COLO668 (cell line): ENCODE results near the gene RNF181.
A peak's percentile ranks its signal among the peaks of the same experiment; 100 is the strongest.
"Not testable (repeated sequence)": the region's sequence is repeated elsewhere in the genome, so short reads cannot be mapped to it uniquely, and the experiment has no call there.

ENCODE experiments used
- DNase-seq: peaks from one replicate; lab custom pipeline; 2025; ENCODE audit not compliant: unreplicated experiment; lab: John Stamatoyannopoulos, UW

Gene RNF181

GRCh38 chr2:85611705-85612587 is 16.4 kb downstream of the RNF181 start, which contains the start of gene C2orf68:
Gene C2orf68, minus strand, starts transcription at chr2:85612066. Its CDS starts 82 bp downstream, at chr2:85611984.
- peak; percentile 93 for DNase-seq

GRCh38 chr2:85613717-85614515 is 18.4 kb downstream of the RNF181 start:
- no peak for DNase-seq

GRCh38 chr2:85614757-85615156 is 19.2 kb downstream of the RNF181 start:
- not testable (repeated sequence) for DNase-seq

- no peak for DNase-seq
These were observed 19.8 kb downstream of the RNF181 start for GRCh38 chr2:85615413-85615728.

GRCh38 chr2:85617723-85618122 is 22.2 kb downstream of the RNF181 start:
- DNase-seq, result not testable (repeated sequence)

GRCh38 chr2:85619617-85620016 is 24.1 kb downstream of the RNF181 start:
- no peak for DNase-seq

GRCh38 chr2:85621338-85621737 is 25.8 kb downstream of the RNF181 start:
- no peak for DNase-seq

- DNase-seq, result no peak
These were observed 28.4 kb downstream of the RNF181 start for GRCh38 chr2:85623991-85624390.

- no peak for DNase-seq
These were observed 33.1 kb downstream of the RNF181 start for GRCh38 chr2:85628658-85629057.

GRCh38 chr2:85631316-85631715 is 35.8 kb downstream of the RNF181 start:
- no peak for DNase-seq

- no peak for DNase-seq
These were observed 39.5 kb downstream of the RNF181 start for GRCh38 chr2:85635011-85635410.

- DNase-seq, result no peak
These were observed 40.1 kb downstream of the RNF181 start for GRCh38 chr2:85635636-85636035.

- DNase-seq, result no peak
These were observed 47.2 kb downstream of the RNF181 start for GRCh38 chr2:85642725-85643124.

GRCh38 chr2:85644909-85645308 is 49.4 kb downstream of the RNF181 start:
- no peak for DNase-seq

GRCh38 chr2:85646166-85646565 is 50.6 kb downstream of the RNF181 start:
- DNase-seq, result no peak
